GM10248 (cell line): Measurements from ENCODE around the gene F13A1.

Source experiments
- CTCF ChIA-PET: fragments of 300-600 bp; sonication (Branson Sonifier 250); formaldehyde crosslinking; extraction: SDS; loops from one replicate; lab custom pipeline; 2021; ENCODE audit warnings: antibody characterized with exemption; lab: Yijun Ruan, JAX
- POLR2A ChIA-PET: fragments of 350-650 bp; sonication (Branson Sonifier 250); formaldehyde crosslinking; extraction: SDS; loops from one replicate; lab custom pipeline; 2020; ENCODE audit warnings: antibody characterized with exemption; lab: Yijun Ruan, JAX
- DNase-seq: peaks from one replicate; pipeline ENCODE4 v3.0.0; 2012; ENCODE audit errors: extremely low spot score
- CTCF ChIP-seq: IDR thresholded peaks from 2 replicates; pipeline ENCODE4 v1.5.1; 2012; ENCODE audit warnings: mild to moderate bottlenecking, low read depth; ENCODE audit errors: extremely low read depth, missing control alignments, control extremely low read depth

The F13A1 gene

GRCh38 chr6:6169141-6169540, 151.3 kb downstream of the F13A1 start:
- ChIA-PET CTCF (no interaction called here), POLR2A (no interaction called here)
- no peak for DNase-seq
- no peak for TF ChIP-seq CTCF

- no peak for TF ChIP-seq CTCF
- ChIA-PET CTCF (interaction anchor here (0.9 to 1.7 kb wide), 2 partner anchors 18 to 34 kb away, joined by 3 to 4 read pairs; no protein-coding TSS in a partner anchor), POLR2A (no interaction called here)
- DNase-seq, result no peak
These were observed 154.4 kb downstream of the F13A1 start for GRCh38 chr6:6166064-6166463.

- no peak for DNase-seq
- ChIA-PET CTCF (no interaction called here), POLR2A (no interaction called here)
- no peak for TF ChIP-seq CTCF
These were observed 156.1 kb downstream of the F13A1 start for GRCh38 chr6:6164367-6164766.

- POLR2A ChIA-PET, result no interaction called here
- DNase-seq, result no peak
- no peak for TF ChIP-seq CTCF
- CTCF ChIA-PET, result no interaction called here
These were observed 166.1 kb downstream of the F13A1 start for GRCh38 chr6:6154335-6154734.

GRCh38 chr6:6152060-6152459, 168.4 kb downstream of the F13A1 start:
- POLR2A ChIA-PET, result no interaction called here
- no peak for TF ChIP-seq CTCF
- CTCF ChIA-PET, result interaction anchor here (1.6 kb wide), 1 partner anchor 20 kb away, joined by 4 read pairs; no protein-coding TSS in a partner anchor
- DNase-seq, result no peak

GRCh38 chr6:6148192-6148815, 172.2 kb downstream of the F13A1 start:
- no peak for TF ChIP-seq CTCF
- no peak for DNase-seq
- CTCF ChIA-PET, result interaction anchor here (0.9 to 1.3 kb wide), 4 partner anchors 16 to 30 kb away, joined by 3 read pairs; no protein-coding TSS in a partner anchor
- POLR2A ChIA-PET, result no interaction called here
